Measurements from ENCODE around the gene ATP1B1.
A peak's percentile ranks its signal among the peaks of the same experiment; 100 is the strongest.

The ATP1B1 gene

DNA sequence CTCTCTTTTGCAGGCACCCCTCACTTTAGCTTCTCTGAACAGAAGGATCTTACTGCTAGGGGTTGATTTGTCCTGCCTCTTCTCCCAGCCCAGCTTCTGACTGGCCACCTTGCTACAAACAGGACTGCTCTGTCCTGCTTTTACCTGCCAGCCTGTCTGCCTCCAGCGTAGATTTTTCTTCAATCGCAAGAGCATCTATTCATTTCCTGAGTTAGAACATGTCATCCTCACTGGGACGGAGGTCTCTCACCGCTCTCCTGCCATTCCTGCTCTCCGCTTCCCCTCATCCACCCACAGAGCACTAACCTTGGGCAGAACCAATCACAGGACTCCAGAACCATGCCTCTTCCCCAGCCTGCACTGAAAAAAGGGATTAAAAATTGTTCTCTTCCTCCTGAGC is 3.5 kb upstream of the ATP1B1 start:
- TF ChIP-seq, protein P1, sequence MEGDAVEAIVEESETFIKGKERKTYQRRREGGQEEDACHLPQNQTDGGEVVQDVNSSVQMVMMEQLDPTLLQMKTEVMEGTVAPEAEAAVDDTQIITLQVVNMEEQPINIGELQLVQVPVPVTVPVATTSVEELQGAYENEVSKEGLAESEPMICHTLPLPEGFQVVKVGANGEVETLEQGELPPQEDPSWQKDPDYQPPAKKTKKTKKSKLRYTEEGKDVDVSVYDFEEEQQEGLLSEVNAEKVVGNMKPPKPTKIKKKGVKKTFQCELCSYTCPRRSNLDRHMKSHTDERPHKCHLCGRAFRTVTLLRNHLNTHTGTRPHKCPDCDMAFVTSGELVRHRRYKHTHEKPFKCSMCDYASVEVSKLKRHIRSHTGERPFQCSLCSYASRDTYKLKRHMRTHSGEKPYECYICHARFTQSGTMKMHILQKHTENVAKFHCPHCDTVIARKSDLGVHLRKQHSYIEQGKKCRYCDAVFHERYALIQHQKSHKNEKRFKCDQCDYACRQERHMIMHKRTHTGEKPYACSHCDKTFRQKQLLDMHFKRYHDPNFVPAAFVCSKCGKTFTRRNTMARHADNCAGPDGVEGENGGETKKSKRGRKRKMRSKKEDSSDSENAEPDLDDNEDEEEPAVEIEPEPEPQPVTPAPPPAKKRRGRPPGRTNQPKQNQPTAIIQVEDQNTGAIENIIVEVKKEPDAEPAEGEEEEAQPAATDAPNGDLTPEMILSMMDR (IDR thresholded peaks at IDR 0.05; ENCODE audit: low read depth, low read length, missing control alignments), result no peak
- DNase-seq (ENCODE audit: extremely low read depth, low read depth), result no peak

DNA sequence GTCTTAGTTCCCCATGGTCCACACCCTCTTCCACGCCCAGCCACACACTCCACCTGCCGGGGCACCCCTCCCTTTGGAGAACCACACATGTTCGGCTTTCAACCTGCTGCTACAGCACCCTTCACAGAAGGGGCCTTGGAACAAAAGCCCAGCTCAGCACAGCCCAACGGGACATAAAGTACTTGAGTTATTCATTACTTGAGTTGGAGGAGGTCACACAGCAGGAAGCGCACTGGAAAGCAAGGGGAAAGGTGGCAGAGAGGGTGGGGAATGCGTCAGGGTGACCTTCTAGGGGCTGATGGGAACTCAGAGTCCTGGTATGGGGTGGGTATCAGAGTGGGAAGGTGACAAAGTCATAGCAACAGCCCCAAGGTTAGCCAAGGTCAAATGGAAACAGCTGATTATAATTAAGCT is 3.0 kb upstream of the ATP1B1 start:
- no peak overlapping the region for H3K4me3 ChIP-seq (replicated peaks; ENCODE audit: low read depth, low read length)
- TF ChIP-seq, protein P1 (IDR thresholded peaks at IDR 0.05; ENCODE audit: low read depth, low read length, missing control alignments), result no peak
- DNase-seq (ENCODE audit: extremely low read depth, low read depth), result no peak

More for the DNA sequence above, 3.5 kb upstream of the ATP1B1 start:
- H3K4me3 ChIP-seq (replicated peaks; ENCODE audit: low read depth, low read length), result no peak overlapping the region

DNA sequence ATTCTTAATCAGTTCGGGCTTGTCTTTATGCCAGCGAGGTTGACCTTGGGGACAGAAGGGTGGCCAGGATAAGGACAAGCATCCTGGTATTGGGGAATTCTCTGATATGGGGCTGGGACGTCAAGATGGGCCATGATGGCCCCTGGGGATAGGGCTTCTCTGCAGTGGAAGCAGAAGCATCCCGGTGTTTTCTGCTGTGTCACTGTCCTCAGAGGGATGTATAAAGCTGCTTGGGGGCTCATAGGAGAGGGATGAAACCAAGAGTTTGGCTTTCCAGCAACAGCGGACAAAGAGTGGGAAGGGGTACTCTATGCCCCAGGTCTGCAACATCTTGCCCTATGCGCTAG is 1.4 kb upstream of the ATP1B1 start:
- no peak overlapping the region; the same call in 1 of the 2 replicates for H3K4me3 ChIP-seq (replicated peaks; ENCODE audit: low read depth, low read length)
- no peak for DNase-seq (ENCODE audit: extremely low read depth, low read depth)
- TF ChIP-seq, protein P1 (IDR thresholded peaks at IDR 0.05; ENCODE audit: low read depth, low read length, missing control alignments), result no peak

DNA sequence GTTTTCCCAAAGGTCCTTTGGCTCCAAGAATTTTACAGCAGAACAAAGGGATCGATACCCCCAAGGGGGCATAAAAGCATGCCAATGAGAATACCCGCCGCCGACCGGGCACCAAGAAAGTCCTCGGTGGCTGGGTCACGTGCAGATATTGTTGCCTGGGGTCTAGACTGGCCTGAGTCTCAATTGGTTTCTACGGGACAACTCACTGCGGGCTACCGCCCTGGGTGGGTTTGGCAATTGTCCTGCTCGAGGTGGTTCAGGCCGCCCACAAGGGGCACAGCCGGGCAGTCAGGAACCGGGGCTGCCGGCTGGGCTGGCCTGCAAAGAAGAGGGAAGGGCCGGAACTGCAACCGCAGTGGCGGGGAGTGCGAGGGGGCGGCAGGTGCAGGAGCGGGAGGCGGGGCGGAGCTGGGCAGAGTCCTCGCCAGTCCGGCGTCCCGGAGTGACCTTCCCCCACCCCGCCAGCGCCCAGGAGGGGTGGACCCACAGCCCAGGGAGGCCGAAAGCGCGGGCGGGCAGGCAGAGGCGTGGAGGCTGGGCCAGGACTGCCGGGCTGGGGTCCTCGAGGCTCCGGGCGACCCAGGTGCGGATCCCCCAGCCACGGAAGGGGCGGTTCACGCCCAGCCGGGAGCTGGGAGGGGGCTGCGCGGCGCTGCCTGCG is 926 bp upstream of the ATP1B1 start:
- TF ChIP-seq, protein P1 (IDR thresholded peaks at IDR 0.05; ENCODE audit: low read depth, low read length, missing control alignments), result no peak
- peak overlapping the region; percentile 80 for H3K4me3 ChIP-seq (replicated peaks; ENCODE audit: low read depth, low read length)
- no peak for DNase-seq (ENCODE audit: extremely low read depth, low read depth)

DNA sequence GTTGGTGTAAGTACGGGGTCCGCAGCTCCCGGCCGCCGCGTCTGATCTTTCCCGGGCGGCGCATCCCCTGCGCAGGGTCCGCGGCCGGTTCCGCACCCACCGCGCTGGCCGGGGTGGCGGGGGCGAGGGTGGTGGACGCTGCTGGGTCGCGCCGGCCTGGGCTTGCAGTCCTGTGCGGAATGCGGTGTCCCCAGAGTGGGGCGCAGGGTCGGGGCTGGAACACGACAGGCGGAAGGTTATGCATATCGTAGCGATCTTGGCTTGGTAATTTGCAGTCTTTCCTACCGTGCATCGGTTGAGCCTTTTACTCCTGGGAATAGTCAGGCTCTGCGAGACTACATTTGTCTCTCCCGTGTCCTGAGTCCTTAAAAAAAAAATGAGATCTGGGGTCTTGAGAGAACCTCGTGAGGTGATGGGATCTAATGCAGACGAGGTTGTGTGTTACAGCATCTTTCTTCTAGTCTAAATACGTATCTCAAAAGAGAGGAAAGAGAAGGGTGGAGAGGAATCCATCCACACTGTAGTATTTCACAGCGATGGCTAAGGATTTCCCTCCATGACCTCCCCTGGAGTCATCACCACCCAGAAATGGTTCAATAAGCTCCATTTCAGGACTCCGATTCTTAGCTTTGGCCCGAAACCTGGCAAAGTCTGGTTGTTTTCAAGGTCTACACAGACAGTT is 572 bp downstream of the ATP1B1 start:
- DNase-seq (ENCODE audit: extremely low read depth, low read depth), result no peak
- TF ChIP-seq, protein P1 (IDR thresholded peaks at IDR 0.05; ENCODE audit: low read depth, low read length, missing control alignments), result no peak
- H3K4me3 ChIP-seq (replicated peaks; ENCODE audit: low read depth, low read length), result peak overlapping the region; percentile 80

DNA sequence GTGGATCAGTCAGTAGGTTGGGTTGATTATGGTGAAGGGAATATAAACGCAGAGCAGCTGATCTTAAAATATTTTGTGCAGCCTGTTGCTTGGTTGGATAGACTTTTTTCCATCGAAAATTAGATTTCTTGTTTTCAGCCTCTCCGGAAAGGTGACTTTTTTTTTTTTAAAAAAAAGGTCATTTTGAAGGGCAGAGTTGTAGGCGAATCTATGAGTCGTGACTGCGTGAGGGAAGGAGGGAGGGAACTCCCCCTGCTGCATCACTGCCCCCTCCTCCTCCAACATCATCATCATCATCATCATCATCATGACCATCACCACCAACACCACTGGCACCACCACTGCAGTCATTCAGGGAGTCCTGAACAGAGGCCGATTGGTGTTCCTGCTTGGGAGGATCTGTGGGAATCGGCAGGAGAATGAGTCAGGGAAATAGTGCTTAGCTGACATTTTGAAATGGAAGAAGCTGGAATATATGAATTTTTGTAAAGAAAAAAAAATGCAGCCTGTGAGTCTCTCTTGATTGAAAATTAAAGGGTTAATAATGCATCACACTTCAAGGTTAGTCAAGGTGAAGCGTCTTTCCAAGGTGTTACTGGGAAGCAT is 1.2 kb downstream of the ATP1B1 start:
- DNase-seq (ENCODE audit: extremely low read depth, low read depth), result no peak
- peak overlapping the region; percentile 80 for H3K4me3 ChIP-seq (replicated peaks; ENCODE audit: low read depth, low read length)
- TF ChIP-seq, protein P1 (IDR thresholded peaks at IDR 0.05; ENCODE audit: low read depth, low read length, missing control alignments), result no peak

All from HFF-Myc (cell line).